IPS-18c (cell line): ENCODE results near the gene GRIN2B.

ENCODE experiments used
- H3K4me3 ChIP-seq: 2 replicates; pipeline ENCODE4 v1.7.0; 2013; ENCODE audit warnings: low read depth, mild to moderate bottlenecking, low read length, moderate library complexity; ENCODE audit not compliant: insufficient read depth
- H3K9me3 ChIP-seq: one replicate; pipeline ENCODE4 v1.6.1; 2013; ENCODE audit warnings: mild to moderate bottlenecking, low read length, moderate library complexity; ENCODE audit not compliant: control insufficient read depth, insufficient read depth

The GRIN2B gene

DNA sequence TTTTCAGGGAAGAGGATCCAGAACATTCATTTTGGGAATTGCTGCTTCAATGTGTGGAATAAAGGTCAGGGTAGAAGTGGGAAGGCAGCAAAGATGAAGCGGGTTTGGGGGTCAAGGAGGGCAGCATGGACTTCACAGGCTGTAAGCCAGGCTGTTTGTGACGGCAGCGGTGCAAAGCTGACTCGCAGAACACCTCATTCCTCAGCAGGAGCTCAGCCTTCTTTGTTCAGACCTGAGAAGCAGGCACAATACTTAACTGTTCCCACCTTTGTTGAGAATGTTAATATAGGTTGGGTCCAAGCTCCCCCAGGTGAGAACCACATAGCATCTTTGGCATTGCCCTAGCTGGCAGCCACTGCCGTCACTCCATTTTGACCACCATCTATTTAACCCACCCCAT is 16.7 kb downstream of the GRIN2B start:
- Histone ChIP-seq H3K4me3 (no peak overlapping the region), H3K9me3 (no peaks in the 10 kb centered on the region)

DNA sequence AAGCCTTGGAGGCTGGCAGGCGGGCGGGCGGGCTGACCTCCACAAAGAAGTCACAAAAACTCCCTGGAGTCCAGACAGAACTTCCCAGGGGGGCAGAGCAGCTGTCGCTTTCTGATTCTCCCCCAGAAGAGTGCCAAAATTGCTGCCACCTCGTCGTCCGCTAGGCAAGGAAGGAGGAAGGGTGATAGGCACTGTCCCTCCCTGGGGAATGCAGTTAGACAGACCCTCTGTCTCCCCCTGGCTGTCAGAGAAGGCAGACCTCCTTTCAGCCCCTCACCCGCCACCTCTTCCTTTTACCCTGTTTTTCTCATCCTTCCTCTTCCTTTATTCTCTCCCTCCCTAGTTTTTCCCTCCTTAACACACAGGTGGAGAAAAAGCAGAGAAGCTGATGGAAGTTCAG is 18.7 kb downstream of the GRIN2B start:
- no peaks in the 10 kb centered on the region for H3K9me3 ChIP-seq
- H3K4me3 ChIP-seq = no peak overlapping the region

DNA sequence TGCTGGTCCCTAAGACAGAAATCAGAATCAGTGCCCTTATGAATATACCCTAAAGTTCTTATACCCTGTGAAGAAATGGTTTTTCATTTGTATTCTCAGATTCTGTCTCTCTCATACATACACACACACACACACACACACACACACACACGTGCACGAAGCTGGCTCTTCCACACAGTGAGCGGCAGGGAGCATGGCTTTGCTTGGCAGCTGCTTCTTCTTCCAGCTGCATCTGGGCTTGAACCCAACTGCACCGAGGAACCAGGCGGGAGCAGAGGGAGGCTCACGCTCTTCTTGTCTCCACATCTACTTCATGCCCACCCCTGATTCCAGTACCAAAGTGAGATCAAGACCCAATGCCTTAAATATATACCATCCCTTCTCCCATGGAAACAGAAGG is 19.4 kb downstream of the GRIN2B start:
- no peak overlapping the region for H3K4me3 ChIP-seq
- no peaks in the 10 kb centered on the region for H3K9me3 ChIP-seq

DNA sequence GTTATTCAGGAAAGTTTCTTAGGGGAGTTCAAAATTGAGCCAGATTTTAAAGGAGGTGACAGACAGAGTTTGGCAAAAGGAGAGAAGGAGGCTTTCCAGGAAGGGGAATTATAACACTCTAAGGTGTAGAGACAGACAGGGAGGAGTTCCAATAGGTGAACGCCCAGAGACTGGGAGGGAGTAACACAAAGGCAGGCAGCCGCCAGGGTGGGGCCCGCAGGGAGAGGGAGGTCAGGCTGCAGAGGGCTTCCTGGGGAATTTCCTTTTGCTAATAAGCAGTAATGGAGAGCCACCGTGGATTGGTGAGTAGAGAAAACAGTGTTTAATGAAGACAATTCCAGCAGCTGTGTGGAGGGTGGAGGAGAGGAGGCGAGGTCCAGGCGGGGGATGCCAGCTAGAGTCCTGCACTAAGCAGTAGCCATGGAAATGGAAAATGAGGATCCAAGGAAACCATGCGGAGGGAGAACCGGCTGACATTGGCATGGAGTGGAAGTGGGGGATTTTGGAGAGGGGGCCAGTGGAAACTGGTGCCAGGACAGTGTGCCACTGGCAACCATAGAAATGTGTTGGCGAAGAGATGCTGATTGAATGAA is 22.2 kb downstream of the GRIN2B start:
- no peaks in the 10 kb centered on the region for H3K9me3 ChIP-seq
- no peak overlapping the region for H3K4me3 ChIP-seq

DNA sequence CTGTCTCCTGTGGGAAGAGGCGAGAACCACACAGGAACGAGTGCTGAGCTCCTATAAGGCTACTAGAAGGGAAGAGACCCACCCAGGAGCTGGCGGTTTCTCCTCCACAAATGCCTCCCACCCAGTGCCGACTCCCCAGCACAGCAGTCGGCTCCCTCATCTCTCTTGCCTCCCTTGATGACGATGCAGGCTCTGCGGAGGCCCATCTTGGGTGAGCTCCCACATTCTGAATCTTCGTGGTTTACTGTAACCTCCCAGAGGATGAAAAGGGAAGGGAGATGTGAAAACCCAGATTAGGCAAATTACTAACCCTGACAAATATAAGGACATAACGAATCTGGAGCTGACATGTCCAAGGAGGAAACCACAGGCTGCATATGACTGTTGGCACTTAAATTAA is 23.8 kb downstream of the GRIN2B start:
- H3K4me3 ChIP-seq = no peak overlapping the region
- H3K9me3 ChIP-seq = no peaks in the 10 kb centered on the region

DNA sequence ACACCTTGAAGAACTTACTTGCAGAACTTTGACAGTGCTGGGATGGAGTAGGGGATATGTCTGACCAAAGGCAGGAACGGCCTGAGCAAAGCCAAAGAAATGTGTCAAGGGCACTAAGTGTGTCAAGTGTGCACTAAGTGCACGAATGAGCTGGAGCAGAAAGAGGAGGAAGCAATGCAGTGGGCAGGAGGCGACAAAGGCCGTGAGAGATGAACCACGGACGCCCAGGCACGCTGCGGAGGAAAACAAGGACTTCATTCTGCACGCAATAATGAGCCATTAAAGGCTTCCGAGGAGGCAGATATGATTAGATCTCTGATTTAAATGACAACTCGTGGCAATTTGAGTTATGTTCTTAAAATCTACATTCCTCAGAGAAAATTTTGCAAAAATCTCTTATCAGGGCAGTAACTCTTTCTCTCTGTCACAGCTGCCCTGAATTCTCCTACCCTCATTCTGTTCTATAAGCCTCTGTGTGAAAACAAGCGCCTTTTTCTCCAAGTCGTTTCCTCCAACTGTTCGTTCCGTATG is 25.3 kb downstream of the GRIN2B start:
- Histone ChIP-seq H3K9me3 (no peaks in the 10 kb centered on the region), H3K4me3 (no peak overlapping the region)

DNA sequence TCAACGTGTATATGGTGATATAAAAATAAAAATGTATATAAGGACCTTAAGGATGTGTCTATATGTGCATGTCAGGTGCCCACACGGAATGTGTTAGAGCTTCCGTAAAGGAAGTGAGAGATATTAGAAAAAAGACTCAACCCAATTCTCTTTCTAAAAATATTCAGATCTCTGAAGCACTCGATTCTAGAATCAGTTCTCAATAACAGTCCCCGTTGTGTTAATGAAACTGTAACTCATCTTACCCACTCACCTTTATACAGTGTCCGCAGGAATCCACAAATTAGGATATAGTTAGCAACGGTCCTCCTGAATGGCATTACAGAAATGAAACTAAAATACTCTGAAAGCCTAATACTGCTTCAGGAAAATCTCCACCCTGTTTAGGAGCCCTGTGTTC is 29.3 kb downstream of the GRIN2B start:
- H3K9me3 ChIP-seq = no peaks in the 10 kb centered on the region

DNA sequence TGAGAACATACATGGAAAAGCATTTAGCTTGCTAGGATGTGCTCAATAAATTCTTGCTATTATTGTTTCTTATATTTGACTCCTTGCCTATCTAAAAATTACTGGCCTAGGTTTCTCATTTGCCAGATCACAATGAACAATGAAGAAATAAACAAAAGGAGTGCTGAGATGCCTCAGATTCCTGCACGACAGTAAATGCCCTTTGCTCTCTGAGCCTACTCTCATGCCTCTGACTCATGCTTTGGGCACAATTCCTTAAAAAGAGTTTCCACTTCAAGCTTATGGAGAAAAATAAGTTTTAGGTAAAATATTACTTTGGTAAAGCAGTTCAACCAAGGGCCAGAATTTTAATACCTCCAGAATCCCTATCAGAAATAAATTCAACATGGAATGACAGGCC is 30.9 kb downstream of the GRIN2B start:
- Histone ChIP-seq H3K9me3 (no peaks in the 10 kb centered on the region), H3K4me3 (no peak overlapping the region)

More for the DNA sequence above, 29.3 kb downstream of the GRIN2B start:
- no peak overlapping the region for H3K4me3 ChIP-seq

DNA sequence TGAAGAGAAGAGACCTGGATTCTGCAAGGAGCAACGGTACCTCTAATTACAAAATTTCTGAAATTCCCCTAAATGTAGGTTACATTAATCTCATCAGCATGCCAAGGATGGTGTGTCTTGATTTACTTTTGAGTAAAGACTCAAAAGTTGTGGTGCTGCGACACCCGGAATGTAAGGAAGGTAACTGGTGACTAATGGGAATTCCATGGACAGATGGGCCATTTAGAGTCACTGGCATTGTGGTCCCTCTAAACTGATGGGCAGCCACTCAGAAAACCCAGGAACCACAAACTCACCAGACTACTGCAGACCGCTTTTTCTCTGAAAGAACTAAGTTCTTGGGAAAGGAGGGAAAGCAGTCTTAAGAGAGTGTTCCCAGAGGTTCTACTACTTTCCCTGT is 32.8 kb downstream of the GRIN2B start:
- H3K9me3 ChIP-seq = no peaks in the 10 kb centered on the region
- no peak overlapping the region for H3K4me3 ChIP-seq

DNA sequence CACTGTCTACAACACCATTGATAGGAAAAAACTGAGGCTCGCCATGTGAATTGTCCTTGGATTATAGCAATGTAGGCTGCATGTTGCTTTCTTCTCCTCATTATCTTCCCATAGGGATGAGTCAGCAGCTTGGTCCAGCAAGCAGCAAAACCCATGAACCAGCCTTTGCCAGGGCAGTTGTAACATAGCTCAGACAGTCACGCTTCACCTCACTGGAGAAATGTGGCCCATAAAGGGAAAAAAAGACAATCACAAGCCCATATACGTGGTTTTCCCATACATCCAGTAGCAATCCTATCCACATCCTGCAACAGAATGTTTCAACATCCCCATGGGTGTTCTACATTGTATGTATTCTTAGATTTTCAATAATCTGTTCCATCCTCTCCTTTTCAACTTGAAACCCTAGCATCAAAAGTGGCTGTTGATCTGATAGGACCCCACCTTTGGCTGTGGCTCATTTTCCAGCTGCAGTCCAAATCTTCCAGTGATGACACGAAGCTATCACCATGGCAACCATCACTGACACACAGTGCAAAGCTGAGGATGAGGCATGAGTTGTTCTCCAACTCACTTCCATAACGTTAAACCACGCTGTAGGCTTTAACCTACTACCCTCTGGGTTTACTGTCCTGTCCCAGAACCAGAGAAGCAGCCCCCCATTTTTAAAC is 34.0 kb downstream of the GRIN2B start:
- no peaks in the 10 kb centered on the region for H3K9me3 ChIP-seq
- no peak overlapping the region for H3K4me3 ChIP-seq

DNA sequence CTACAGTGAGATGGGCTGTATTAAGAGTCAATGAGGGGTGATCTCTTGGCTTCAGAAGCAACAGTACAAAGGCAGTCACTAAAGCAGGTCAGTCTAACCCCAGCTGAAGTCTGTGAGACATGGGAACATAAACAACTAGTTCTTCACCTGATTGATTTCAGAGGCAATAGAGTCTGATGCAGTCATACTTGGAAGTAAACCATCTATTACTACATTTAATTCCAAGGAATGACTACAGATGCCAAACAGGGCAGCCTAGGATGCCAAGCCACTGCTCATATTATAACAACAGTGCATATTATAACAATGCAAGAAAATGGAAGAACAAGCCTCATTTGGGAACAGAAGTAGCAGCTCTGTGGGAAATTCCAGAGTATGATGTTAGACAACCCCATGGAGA is 35.8 kb downstream of the GRIN2B start:
- Histone ChIP-seq H3K9me3 (no peaks in the 10 kb centered on the region), H3K4me3 (no peak overlapping the region)

DNA sequence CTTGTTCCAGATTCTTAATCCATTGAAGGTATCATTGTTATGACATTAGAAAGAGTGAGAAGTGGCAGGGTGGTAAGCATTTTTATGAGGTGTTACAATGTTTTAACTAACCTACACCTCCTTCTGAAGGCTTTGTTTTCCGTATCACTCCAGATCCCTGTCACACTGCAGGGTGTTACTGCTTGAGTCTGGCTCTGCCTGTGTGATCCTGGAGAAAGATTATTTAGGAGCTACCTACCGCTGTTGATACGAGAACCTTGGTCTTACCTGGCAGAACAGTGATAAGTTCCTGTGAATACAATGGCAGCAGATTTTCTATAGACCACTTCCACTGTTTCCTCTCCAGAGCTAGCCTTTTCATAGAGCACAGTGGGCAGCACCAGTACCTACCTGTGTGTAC is 36.2 kb downstream of the GRIN2B start:
- Histone ChIP-seq H3K4me3 (no peak overlapping the region), H3K9me3 (no peaks in the 10 kb centered on the region)

DNA sequence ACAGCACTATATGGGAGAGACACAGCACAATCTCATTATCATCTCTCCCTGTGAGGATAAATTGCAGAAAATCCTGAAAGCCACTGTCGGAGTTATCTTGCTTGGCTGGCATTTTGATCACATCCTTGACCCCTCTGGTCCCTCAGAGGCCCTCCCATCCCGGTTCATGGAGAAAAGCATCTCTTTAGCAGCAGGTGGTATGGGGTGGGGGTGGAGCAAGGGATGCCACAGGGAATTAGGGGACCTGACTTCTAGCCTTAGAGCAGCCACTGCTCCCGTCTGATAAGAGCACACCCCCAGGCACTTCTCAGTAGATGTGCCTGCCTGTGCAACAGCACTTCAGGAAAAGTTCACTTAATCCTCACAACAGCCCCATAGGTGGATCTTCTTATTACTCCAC is 38.6 kb downstream of the GRIN2B start:
- no peaks in the 10 kb centered on the region for H3K9me3 ChIP-seq
- H3K4me3 ChIP-seq = no peak overlapping the region

DNA sequence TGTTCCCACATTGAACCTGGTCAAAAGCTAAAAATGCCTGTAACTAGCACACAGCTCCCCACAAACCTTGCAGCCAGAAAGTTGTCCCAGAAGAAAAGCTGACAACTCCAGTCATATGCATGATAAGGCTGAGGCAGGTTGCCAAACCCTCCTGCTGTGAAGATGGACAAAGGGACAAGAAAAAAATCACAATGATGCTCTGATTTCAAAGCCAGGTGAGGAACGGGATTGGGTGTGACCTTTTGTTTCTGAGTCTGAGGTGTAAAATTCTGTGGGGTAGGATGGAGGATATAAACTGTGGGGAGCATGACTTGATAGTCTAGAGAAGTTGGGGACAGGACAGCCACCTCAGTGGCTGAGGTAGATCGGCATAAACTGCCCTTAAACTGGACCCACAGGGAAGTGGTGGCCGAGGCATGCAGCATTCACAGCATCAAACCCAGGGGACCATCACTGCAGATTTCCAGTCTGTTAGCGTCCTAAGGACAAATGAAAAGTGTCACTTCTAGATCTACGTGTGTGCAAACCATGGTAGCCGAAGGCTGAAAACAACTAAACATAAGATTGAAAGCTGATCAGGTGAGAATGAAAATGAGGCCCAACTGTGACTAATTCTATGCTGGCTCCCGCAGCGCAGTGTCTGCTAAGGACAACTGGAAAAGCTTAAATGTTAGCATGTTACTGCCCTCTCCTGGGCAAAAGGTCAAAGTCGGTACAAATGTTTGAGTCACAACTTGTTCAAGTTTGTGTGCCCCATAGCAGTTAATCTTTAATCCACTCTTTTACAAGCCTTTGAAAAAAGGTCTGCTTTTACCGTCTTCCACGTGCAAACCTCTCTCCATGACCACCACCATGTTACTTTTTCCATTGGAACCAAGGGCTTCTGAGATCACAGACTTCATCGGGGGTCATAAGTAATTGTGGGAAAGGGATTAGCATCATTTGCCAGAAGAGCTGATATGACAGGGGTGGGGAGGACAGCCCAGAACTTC is 39.8 kb downstream of the GRIN2B start:
- Histone ChIP-seq H3K9me3 (no peaks in the 10 kb centered on the region), H3K4me3 (no peak overlapping the region; the same call in 1 of the 2 replicates)

DNA sequence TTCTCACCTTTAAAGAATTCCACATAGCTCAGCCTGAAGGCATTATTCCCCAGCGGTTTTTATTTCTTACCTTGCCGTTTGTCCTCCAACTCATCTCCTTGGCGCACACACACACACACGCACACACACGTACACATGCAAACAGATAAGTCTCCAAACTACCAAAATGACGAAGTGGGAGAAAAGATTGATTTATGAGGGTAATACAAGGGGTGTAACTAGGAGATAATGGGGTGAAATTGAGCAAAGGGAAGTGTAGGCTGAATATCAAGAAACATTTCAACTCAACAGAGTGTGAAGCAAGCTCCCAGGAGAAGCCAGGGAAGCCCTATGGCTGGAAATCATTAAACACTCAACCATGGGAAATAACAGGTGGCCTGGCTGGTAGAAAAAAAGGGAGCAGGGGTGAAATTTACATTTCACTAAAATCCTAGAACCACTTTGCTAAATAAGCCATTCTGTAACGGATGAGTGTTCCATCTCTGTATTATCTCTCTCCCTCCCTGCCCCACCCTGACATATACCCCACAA is 41.0 kb downstream of the GRIN2B start:
- Histone ChIP-seq H3K4me3 (no peak overlapping the region; the same call in 1 of the 2 replicates), H3K9me3 (no peaks in the 10 kb centered on the region)

DNA sequence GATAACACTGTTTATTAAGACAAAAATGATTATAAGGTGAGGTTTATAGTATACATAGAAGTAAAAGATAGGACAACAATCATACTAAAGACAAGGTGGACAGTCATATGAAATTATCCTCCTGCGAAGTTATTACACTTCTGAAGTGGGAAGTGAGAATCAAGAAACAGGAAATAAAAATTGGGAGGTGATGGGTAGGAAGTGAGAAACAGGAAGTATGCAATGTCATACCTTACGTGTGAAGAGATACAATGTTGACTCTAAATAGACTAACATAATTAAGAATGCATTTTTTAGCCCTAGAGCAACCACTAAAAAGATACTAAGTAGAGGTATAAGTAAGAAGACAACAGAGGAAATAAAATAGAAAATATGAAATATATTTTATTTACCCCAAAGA is 43.7 kb downstream of the GRIN2B start:
- Histone ChIP-seq H3K9me3 (no peaks in the 10 kb centered on the region), H3K4me3 (no peak overlapping the region)

DNA sequence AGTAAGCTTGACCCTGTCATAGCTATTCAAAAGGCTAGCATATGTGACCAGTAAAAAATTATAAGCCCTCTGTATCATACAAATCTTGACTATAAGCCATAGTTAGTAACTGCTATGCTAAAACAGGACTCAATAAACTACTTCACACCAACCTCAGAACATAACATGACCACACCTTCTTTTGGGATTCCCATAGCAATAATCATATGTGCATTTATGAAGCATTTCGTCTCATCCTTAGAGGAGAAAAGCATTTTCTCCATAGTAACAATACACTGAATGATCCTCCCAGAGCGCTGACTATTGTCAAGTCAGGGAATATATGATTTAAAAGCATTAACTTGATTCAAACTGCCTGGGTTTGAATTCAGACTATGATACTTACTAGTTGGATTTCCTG is 46.2 kb downstream of the GRIN2B start:
- H3K9me3 ChIP-seq = no peaks in the 10 kb centered on the region
- no peak overlapping the region for H3K4me3 ChIP-seq
